HG02763 (cell line): Measurements from ENCODE around the gene MRPL9.

Source experiments
- ATAC-seq: cut with Tn5 transposase; IDR thresholded peaks from one replicate; pipeline ENCODE4 v1.9.1; 2021; ENCODE audit warnings: mild to moderate bottlenecking, moderate library complexity; ENCODE audit not compliant: unreplicated experiment

MRPL9 gene

GRCh38 chr1:151713044-151713443, 50.3 kb downstream of the MRPL9 start:
- no peak for ATAC-seq

GRCh38 chr1:151711951-151712350, 51.3 kb downstream of the MRPL9 start:
- ATAC-seq = no peak

- ATAC-seq = no peak
Observed at GRCh38 chr1:151711044-151711800, 52.1 kb downstream of the MRPL9 start.

- ATAC-seq = no peak
Observed at GRCh38 chr1:151710187-151710840, 53.0 kb downstream of the MRPL9 start.
